ENCODE data around the gene IPO5.

Gene IPO5

GRCh38 chr13:97953376-97953970 lies at the start of gene IPO5:
Gene IPO5 (plus strand): TSS chr13:97953675. CDS start chr13:97976697, 23,022 bp downstream.
- no peak for DNase-seq (ENCODE audit: low read depth in 2 of 2)

- no peak for DNase-seq (ENCODE audit: low read depth in 2 of 2)
Measured at GRCh38 chr13:97904059-97904458, 49.4 kb upstream of the IPO5 start.

GRCh38 chr13:97905517-97905916 lies 48.0 kb upstream of the IPO5 start:
- DNase-seq (ENCODE audit: low read depth in 2 of 2) = no peak

GRCh38 chr13:97911311-97912138 lies 42.0 kb upstream of the IPO5 start:
- no peak for DNase-seq (ENCODE audit: low read depth in 2 of 2)

- no peak for DNase-seq (ENCODE audit: low read depth in 2 of 2)
Measured at GRCh38 chr13:97912139-97912535, 41.3 kb upstream of the IPO5 start.

GRCh38 chr13:97913206-97913605 lies 40.3 kb upstream of the IPO5 start:
- no peak for DNase-seq (ENCODE audit: low read depth in 2 of 2)

- no peak for DNase-seq (ENCODE audit: low read depth in 2 of 2)
Measured at GRCh38 chr13:97914540-97914939, 38.9 kb upstream of the IPO5 start.

- DNase-seq (ENCODE audit: low read depth in 2 of 2) = no peak
Measured at GRCh38 chr13:97921176-97921816, 32.2 kb upstream of the IPO5 start.

- no peak for DNase-seq (ENCODE audit: low read depth in 2 of 2)
Measured at GRCh38 chr13:97928301-97928700, 25.2 kb upstream of the IPO5 start.

- DNase-seq (ENCODE audit: low read depth in 2 of 2) = no peak
Measured at GRCh38 chr13:97932036-97932435, 21.4 kb upstream of the IPO5 start.

- no peak for DNase-seq (ENCODE audit: low read depth in 2 of 2)
Measured at GRCh38 chr13:97932647-97933046, 20.8 kb upstream of the IPO5 start.

GRCh38 chr13:97933776-97934175 lies 19.7 kb upstream of the IPO5 start:
- no peak for DNase-seq (ENCODE audit: low read depth in 2 of 2)

- DNase-seq (ENCODE audit: low read depth in 2 of 2) = no peak
Measured at GRCh38 chr13:97934590-97934989, 18.9 kb upstream of the IPO5 start.

- no peak for DNase-seq (ENCODE audit: low read depth in 2 of 2)
Measured at GRCh38 chr13:97935071-97935470, 18.4 kb upstream of the IPO5 start.

GRCh38 chr13:97936036-97936435 lies 17.4 kb upstream of the IPO5 start:
- DNase-seq (ENCODE audit: low read depth in 2 of 2) = no peak

GRCh38 chr13:97938706-97939475 lies 14.6 kb upstream of the IPO5 start:
- no peak for DNase-seq (ENCODE audit: low read depth in 2 of 2)

GRCh38 chr13:97944396-97945029 lies 9.0 kb upstream of the IPO5 start:
- no peak for DNase-seq (ENCODE audit: low read depth in 2 of 2)

- DNase-seq (ENCODE audit: low read depth in 2 of 2) = no peak
Measured at GRCh38 chr13:97945342-97945741, 8.1 kb upstream of the IPO5 start.

- DNase-seq (ENCODE audit: low read depth in 2 of 2) = no peak
Measured at GRCh38 chr13:97945792-97946419, 7.6 kb upstream of the IPO5 start.

GRCh38 chr13:97946951-97947588 lies 6.4 kb upstream of the IPO5 start:
- DNase-seq (ENCODE audit: low read depth in 2 of 2) = no peak

GRCh38 chr13:97948041-97948440 lies 5.4 kb upstream of the IPO5 start:
- DNase-seq (ENCODE audit: low read depth in 2 of 2) = no peak

All from stimulated activated CD4-positive, alpha-beta T cell treated with anti-CD3 and anti-CD28 coated beads, Interleukin-1b, Interleukin-23, amount 100 ng/mL, for 1 hour (primary cell).